GM12872 (cell line): ENCODE data around the gene HP1BP3.
A peak's percentile ranks its signal among the peaks of the same experiment; 100 is the strongest.

Source experiments
- TF ChIP-seq, protein P1 (sequence below): IDR thresholded peaks from 3 replicates; pipeline ENCODE4 v1.5.1; 2011; ENCODE audit warnings: low read depth, mild to moderate bottlenecking, low read length, moderate library complexity; ENCODE audit not compliant: insufficient read depth

Gene HP1BP3

GRCh38 chr1:20698195-20698910 lies 88.8 kb downstream of the HP1BP3 start:
- TF ChIP-seq, protein P1, sequence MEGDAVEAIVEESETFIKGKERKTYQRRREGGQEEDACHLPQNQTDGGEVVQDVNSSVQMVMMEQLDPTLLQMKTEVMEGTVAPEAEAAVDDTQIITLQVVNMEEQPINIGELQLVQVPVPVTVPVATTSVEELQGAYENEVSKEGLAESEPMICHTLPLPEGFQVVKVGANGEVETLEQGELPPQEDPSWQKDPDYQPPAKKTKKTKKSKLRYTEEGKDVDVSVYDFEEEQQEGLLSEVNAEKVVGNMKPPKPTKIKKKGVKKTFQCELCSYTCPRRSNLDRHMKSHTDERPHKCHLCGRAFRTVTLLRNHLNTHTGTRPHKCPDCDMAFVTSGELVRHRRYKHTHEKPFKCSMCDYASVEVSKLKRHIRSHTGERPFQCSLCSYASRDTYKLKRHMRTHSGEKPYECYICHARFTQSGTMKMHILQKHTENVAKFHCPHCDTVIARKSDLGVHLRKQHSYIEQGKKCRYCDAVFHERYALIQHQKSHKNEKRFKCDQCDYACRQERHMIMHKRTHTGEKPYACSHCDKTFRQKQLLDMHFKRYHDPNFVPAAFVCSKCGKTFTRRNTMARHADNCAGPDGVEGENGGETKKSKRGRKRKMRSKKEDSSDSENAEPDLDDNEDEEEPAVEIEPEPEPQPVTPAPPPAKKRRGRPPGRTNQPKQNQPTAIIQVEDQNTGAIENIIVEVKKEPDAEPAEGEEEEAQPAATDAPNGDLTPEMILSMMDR, result no peak

- TF ChIP-seq, protein P1, result no peak
These were observed 89.5 kb downstream of the HP1BP3 start for GRCh38 chr1:20697563-20697962.

GRCh38 chr1:20696397-20697333 lies 90.4 kb downstream of the HP1BP3 start:
- TF ChIP-seq, protein P1, result peak; percentile 96

GRCh38 chr1:20695515-20695914 lies 91.6 kb downstream of the HP1BP3 start:
- TF ChIP-seq, protein P1, result no peak

DNA sequence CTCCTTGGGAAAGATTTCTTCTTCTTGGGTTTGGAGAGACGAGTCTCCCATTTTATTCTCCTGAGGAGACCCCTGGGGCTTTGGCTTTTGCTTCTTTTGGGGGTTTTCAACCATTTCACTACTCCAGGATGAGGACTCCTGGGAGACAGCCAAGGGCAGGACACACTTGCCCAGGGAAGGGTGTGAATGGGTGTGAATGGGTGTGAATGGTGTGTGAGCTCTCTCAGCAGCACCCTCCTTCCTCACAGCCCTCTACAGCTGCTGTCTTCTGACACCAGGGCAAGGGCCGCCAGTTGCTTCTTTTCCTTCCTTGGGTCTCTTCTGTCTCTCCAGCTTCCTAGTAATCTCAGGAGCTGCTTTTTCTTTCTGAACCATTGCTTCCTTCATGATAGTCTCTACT lies 93.5 kb downstream of the HP1BP3 start:
- TF ChIP-seq, protein P1, result no peak
